Stimulated activated CD8-positive, alpha-beta memory T cell treated with anti-CD3 and anti-CD28 coated beads, Interleukin-2, amount 100 ng/mL, for 1 hour (primary cell): ENCODE measurements around the gene ARHGAP6.

Experiments used
- DNase-seq, 2 donors: peaks; one replicate each; pipeline ENCODE4 v3.0.0-alpha.2; 2020; ENCODE audit warnings: low read depth in 2 of 2

The ARHGAP6 gene

GRCh38 chrX:11665168-11666111 lies at the start of gene ARHGAP6:
Gene ARHGAP6, minus strand, starts transcription at chrX:11665920. Its CDS starts 1,092 bp downstream, at chrX:11664828.
- no peak for DNase-seq

- DNase-seq: no peak
Observed at GRCh38 chrX:11704725-11705495, 39.2 kb upstream of the ARHGAP6 start.

GRCh38 chrX:11703855-11704254 lies 38.1 kb upstream of the ARHGAP6 start:
- no peak for DNase-seq

GRCh38 chrX:11702965-11703631 lies 37.4 kb upstream of the ARHGAP6 start:
- no peak for DNase-seq

GRCh38 chrX:11702420-11702819 lies 36.7 kb upstream of the ARHGAP6 start:
- no peak for DNase-seq

GRCh38 chrX:11698702-11699101 lies 33.0 kb upstream of the ARHGAP6 start:
- no peak for DNase-seq

GRCh38 chrX:11688201-11688600 lies 22.5 kb upstream of the ARHGAP6 start:
- DNase-seq: no peak

- no peak for DNase-seq
Observed at GRCh38 chrX:11687157-11687556, 21.4 kb upstream of the ARHGAP6 start.

- no peak for DNase-seq
Observed at GRCh38 chrX:11683057-11683456, 17.3 kb upstream of the ARHGAP6 start.

- DNase-seq: no peak
Observed at GRCh38 chrX:11678158-11678557, 12.4 kb upstream of the ARHGAP6 start.

GRCh38 chrX:11672213-11672612 lies 6.5 kb upstream of the ARHGAP6 start:
- no peak for DNase-seq

GRCh38 chrX:11670316-11670715 lies 4.6 kb upstream of the ARHGAP6 start:
- DNase-seq: no peak

GRCh38 chrX:11666952-11667685 lies 1.4 kb upstream of the ARHGAP6 start:
- DNase-seq: no peak

GRCh38 chrX:11666164-11666563 lies 444 bp upstream of the ARHGAP6 start:
- no peak for DNase-seq

- DNase-seq: no peak
Observed at GRCh38 chrX:11664211-11665167, 1.2 kb downstream of the ARHGAP6 start.

- DNase-seq: no peak
Observed at GRCh38 chrX:11663875-11664210, 1.9 kb downstream of the ARHGAP6 start.

- no peak for DNase-seq
Observed at GRCh38 chrX:11655282-11656015, 10.3 kb downstream of the ARHGAP6 start.

- no peak for DNase-seq
Observed at GRCh38 chrX:11648705-11649519, 16.8 kb downstream of the ARHGAP6 start.

GRCh38 chrX:11647138-11647537 lies 18.6 kb downstream of the ARHGAP6 start:
- DNase-seq: no peak
